NCI-H1436 treated with DMSO at 0.1 percent for 48 hours (cell line): ENCODE data around the gene MAP3K10.

Experiments
- DNase-seq: peaks from one replicate; lab custom pipeline; 2025; lab: John Stamatoyannopoulos, UW

Gene MAP3K10

GRCh38 chr19:40233811-40234389 lies 42.7 kb downstream of the MAP3K10 start:
- no peak for DNase-seq

GRCh38 chr19:40234429-40235237 lies 43.4 kb downstream of the MAP3K10 start:
- DNase-seq, result no peak

GRCh38 chr19:40235238-40236025 lies 44.2 kb downstream of the MAP3K10 start:
- no peak for DNase-seq

- no peak for DNase-seq
Measured at GRCh38 chr19:40236026-40236355, 44.8 kb downstream of the MAP3K10 start.

- DNase-seq, result no peak
Measured at GRCh38 chr19:40236366-40236765, 45.1 kb downstream of the MAP3K10 start.

- DNase-seq, result no peak
Measured at GRCh38 chr19:40237791-40238190, 46.6 kb downstream of the MAP3K10 start.

GRCh38 chr19:40238775-40239174 lies 47.5 kb downstream of the MAP3K10 start:
- no peak for DNase-seq

- DNase-seq, result no peak
Measured at GRCh38 chr19:40239415-40240226, 48.4 kb downstream of the MAP3K10 start.

GRCh38 chr19:40240332-40240731 lies 49.1 kb downstream of the MAP3K10 start:
- no peak for DNase-seq

GRCh38 chr19:40241125-40241808 lies 50.0 kb downstream of the MAP3K10 start:
- no peak for DNase-seq

GRCh38 chr19:40241809-40242384 lies 50.7 kb downstream of the MAP3K10 start:
- DNase-seq, result no peak

GRCh38 chr19:40242480-40242879 lies 51.3 kb downstream of the MAP3K10 start:
- DNase-seq, result no peak

GRCh38 chr19:40243181-40243580 lies 52.0 kb downstream of the MAP3K10 start:
- DNase-seq, result no peak

GRCh38 chr19:40244579-40245317 lies 53.5 kb downstream of the MAP3K10 start:
- no peak for DNase-seq

GRCh38 chr19:40245506-40246128 lies 54.4 kb downstream of the MAP3K10 start:
- no peak for DNase-seq

GRCh38 chr19:40246292-40247073 lies 55.3 kb downstream of the MAP3K10 start:
- DNase-seq, result no peak

- no peak for DNase-seq
Measured at GRCh38 chr19:40247178-40247577, 56.0 kb downstream of the MAP3K10 start.

GRCh38 chr19:40247735-40248262 lies 56.6 kb downstream of the MAP3K10 start:
- no peak for DNase-seq

GRCh38 chr19:40249201-40249600 lies 58.0 kb downstream of the MAP3K10 start:
- DNase-seq, result no peak
